K562 (cell line): ENCODE results near the gene ADCY4. TPM values are rescaled to one million over a fixed set of nuclear protein-coding genes. Genes with fewer than 3 reads are reported as not detected.

ENCODE experiments used
- CGGBP1 ChIP-seq: fragments of 250-450 bp; sonication (Bioruptor Pico); IDR thresholded peaks from 2 replicates; pipeline ENCODE4 v1.9.0; 2021; ENCODE audit warnings: mild to moderate bottlenecking
- EWSR1 ChIP-seq: fragments of 450-650 bp; IDR thresholded peaks from 2 replicates; pipeline ENCODE4 v1.6.1; 2018; ENCODE audit warnings: borderline replicate concordance, mild to moderate bottlenecking, low read depth, moderate library complexity; ENCODE audit not compliant: partially characterized antibody
- MAFG ChIP-seq: fragments of 450-650 bp; conservative IDR thresholded peaks from 2 replicates; pipeline ENCODE4 v1.6.1; 2016; ENCODE audit warnings: missing genetic modification characterization, missing compliant biosample characterization
- REST ChIP-seq, 2 experiments: fragments of 450-650 bp; formaldehyde crosslinking in 1 of 2; IDR thresholded peaks; 2 replicates each; pipeline versions ENCODE4 v1.4.0 to v1.6.1; 2014 to 2020; ENCODE audit warnings: mild to moderate bottlenecking in 2 of 2, borderline replicate concordance in 1 of 2, low read depth in 1 of 2
- SIX5 ChIP-seq, 2 experiments: IDR thresholded peaks; 2 replicates each; pipeline ENCODE4 v1.6.1; 2011; ENCODE audit warnings: low read length in 2 of 2, borderline replicate concordance in 1 of 2, low read depth in 1 of 2, mild to moderate bottlenecking in 1 of 2, moderate library complexity in 1 of 2; ENCODE audit not compliant: insufficient read depth in 1 of 2
- SNAPC5 ChIP-seq: fragments of 250-450 bp; sonication (Bioruptor Pico); IDR thresholded peaks from 2 replicates; pipeline ENCODE4 v1.8.0; 2021; ENCODE audit warnings: moderate library complexity, mild to moderate bottlenecking, inconsistent platforms
- TFAP4 ChIP-seq: sonication (generic); formaldehyde crosslinking; IDR thresholded peaks from 2 replicates; pipeline ENCODE4 v1.8.0; 2022; ENCODE audit warnings: missing genetic modification reagents, mild to moderate bottlenecking, moderate library complexity, borderline replicate concordance
- ZBTB12 ChIP-seq: fragments of 250-450 bp; sonication (Bioruptor Pico); IDR thresholded peaks from 2 replicates; pipeline ENCODE4 v1.4.0; 2020
- ZNF140 ChIP-seq: fragments of 250-450 bp; sonication (Bioruptor Pico); IDR thresholded peaks from 2 replicates; pipeline ENCODE4 v1.8.0; 2021; ENCODE audit warnings: moderate library complexity, mild to moderate bottlenecking, inconsistent platforms
- ZNF217 ChIP-seq: sonication (generic); formaldehyde crosslinking; IDR thresholded peaks from 2 replicates; pipeline ENCODE4 v1.8.0; 2022; ENCODE audit warnings: mild to moderate bottlenecking, missing genetic modification reagents
- ZNF398 ChIP-seq: fragments of 250-450 bp; sonication (Bioruptor Pico); IDR thresholded peaks from 2 replicates; pipeline ENCODE4 v1.8.0; 2021; ENCODE audit warnings: moderate library complexity, mild to moderate bottlenecking, inconsistent platforms
- ZNF75A ChIP-seq: fragments of 450-650 bp; formaldehyde crosslinking; IDR thresholded peaks from 2 replicates; pipeline ENCODE4 v1.4.0; 2020; ENCODE audit warnings: mild to moderate bottlenecking
- ZNF764 ChIP-seq: fragments of 250-450 bp; sonication (Bioruptor Pico); IDR thresholded peaks from 2 replicates; pipeline ENCODE4 v1.4.0; 2020; ENCODE audit warnings: low read depth, mild to moderate bottlenecking, moderate library complexity
- polyA plus RNA-seq, 8 experiments: library from polyadenylated mRNA; depleted of rRNA in 4 of 8; stranded (reverse) in 5 of 8; unstranded in 3 of 8; fragments of >200 nt; fragmentation: Nextera tagmentation in 2 of 8; fragmentation: Illumina TruSeq in 1 of 8; extraction: Ambion mirVana in 2 of 8; extraction: Trizol in 1 of 8; gene quantifications; 2 replicates each; pipeline versions ENCODE4 v1.2.1 to v1.2.3, GENCODE V29; 2011 to 2014; ENCODE audit warnings: inconsistent platforms in 1 of 8, missing spikeins in 1 of 8
- total RNA-seq, 7 experiments: library from RNA; depleted of rRNA in 6 of 7; stranded (reverse); fragments of >200 nt in 6 of 7; fragmentation: Illumina TruSeq in 2 of 7; extraction: Trizol in 2 of 7; gene quantifications; 2 replicates each; pipeline versions ENCODE4 v1.2.1 to v1.2.3, GENCODE V29; 2011 to 2021; ENCODE audit warnings: low replicate concordance in 1 of 7

ADCY4 gene
- total and polyA plus RNA-seq, 9 of the 15 experiments (the other 6 are each of a cell fraction or from before 2014, with no cell fraction given): 0.04 to 0.31 (median 0.15) TPM; not detected in 2

GRCh38 chr14:24271134-24271833 is 63.6 kb downstream of the ADCY4 start, which contains the start of gene RABGGTA (continued):
- TF ChIP-seq REST (IDR thresholded peaks at IDR 0.05; ENCODE audit: borderline replicate concordance): no peak
- 0 out of 2 replicates have a peak, but pooled peaks have one; percentile 66 for TF ChIP-seq REST (CRISPR knock-in tag; IDR thresholded peaks at IDR 0.05; ENCODE audit: low read depth)
- no peak for TF ChIP-seq ZNF398 (CRISPR knock-in tag)
- no peak for TF ChIP-seq SNAPC5 (CRISPR knock-in tag)
- no peak for TF ChIP-seq CGGBP1
- no peak for TF ChIP-seq MAFG (tag)
- TF ChIP-seq ZNF217 (CRISPR knock-in tag): no peak
- no peak for TF ChIP-seq ZNF75A (CRISPR knock-in tag)
- TF ChIP-seq EWSR1: no peak
- no peak for TF ChIP-seq ZNF140
- peak; percentile 71; the same call in 1 of the 2 replicates for TF ChIP-seq TFAP4 (CRISPR knock-in tag)
- TF ChIP-seq SIX5 (IDR thresholded peaks at IDR 0.05; ENCODE audit: borderline replicate concordance in 1 of 2, insufficient read depth in 1 of 2, low read depth in 1 of 2, low read length in 2 of 2): peak in 1 of 2 experiments; percentile 19; a peak in 1 of 4 replicates
- no peak for TF ChIP-seq ZBTB12 (CRISPR knock-in tag)
- no peak for TF ChIP-seq ZNF764 (CRISPR knock-in tag)
